ENCODE results near the gene COG8. TPM values are rescaled to one million over a fixed set of nuclear protein-coding genes. Genes with fewer than 3 reads are reported as not detected.
A peak's percentile ranks its signal among the peaks of the same experiment; 100 is the strongest.

Gene COG8
- total RNA-seq, 1 experiment from 2014 or later = 41.9 TPM

- H3K27me3 ChIP-seq (ENCODE audit: insufficient read depth, low read depth) = no peaks in the 10 kb centered on the region
- peaks cover 75% of the 10 kb centered on the region for H3K79me2 ChIP-seq (ENCODE audit: low read depth)
- H3K4me1 ChIP-seq (replicated peaks; ENCODE audit: insufficient read depth) = peaks cover 35% of the 10 kb centered on the region
- H3K4me2 ChIP-seq = peak overlapping the region; percentile 98
- TF ChIP-seq CTCF (conservative IDR thresholded peaks at IDR 0.05) = no peak
- TF ChIP-seq EZH2 (IDR thresholded peaks at IDR 0.05; ENCODE audit: low read depth) = no peak
- peaks cover 28% of the 10 kb centered on the region; the same call in 1 of the 2 replicates for H3F3A ChIP-seq (ENCODE audit: insufficient read depth, low read depth)
- no peak overlapping the region for H2AFZ ChIP-seq
- no peak overlapping the region for H3K27ac ChIP-seq
- no peaks in the 10 kb centered on the region for H3K9me3 ChIP-seq (ENCODE audit: insufficient read depth, low read depth)
- no TSS peak for BruUV-seq (replicated peaks)
- peaks cover 75% of the 10 kb centered on the region for H4K20me1 ChIP-seq (ENCODE audit: insufficient read depth)
- no peaks in the 10 kb centered on the region for H3K9me2 ChIP-seq (ENCODE audit: insufficient read depth)
- H3K36me3 ChIP-seq (ENCODE audit: low read depth) = peaks cover 22% of the 10 kb centered on the region
- ChIA-PET CTCF (no interaction called here), POLR2A (ENCODE audit: unreplicated experiment) (no interaction called here)
- intact Hi-C loops (cut with micrococcal nuclease; ENCODE audit: unreplicated experiment) = no loop called here
- no peak overlapping the region for H3K4me3 ChIP-seq
- DNase-seq = no peak
These were observed 13.6 kb downstream of the COG8 start for GRCh38 chr16:69325784-69326171.

GRCh38 chr16:69324585-69325253 lies 14.6 kb downstream of the COG8 start:
- H3K9me3 ChIP-seq (ENCODE audit: insufficient read depth, low read depth) = no peaks in the 10 kb centered on the region
- H2AFZ ChIP-seq = no peak overlapping the region
- peaks cover 72% of the 10 kb centered on the region for H3K79me2 ChIP-seq (ENCODE audit: low read depth)
- peaks cover 75% of the 10 kb centered on the region for H4K20me1 ChIP-seq (ENCODE audit: insufficient read depth)
- H3K4me3 ChIP-seq = no peak overlapping the region
- BruUV-seq (replicated peaks) = TSS peak; percentile 14
- H3K36me3 ChIP-seq (ENCODE audit: low read depth) = peaks cover 22% of the 10 kb centered on the region
- no peaks in the 10 kb centered on the region for H3K27me3 ChIP-seq (ENCODE audit: insufficient read depth, low read depth)
- no peak for TF ChIP-seq EZH2 (IDR thresholded peaks at IDR 0.05; ENCODE audit: low read depth)
- no peak for TF ChIP-seq CTCF (conservative IDR thresholded peaks at IDR 0.05)
- H3K9me2 ChIP-seq (ENCODE audit: insufficient read depth) = no peaks in the 10 kb centered on the region
- peaks cover 26% of the 10 kb centered on the region; the same call in 1 of the 2 replicates for H3F3A ChIP-seq (ENCODE audit: insufficient read depth, low read depth)
- DNase-seq = no peak
- POLR2A ChIA-PET (ENCODE audit: unreplicated experiment) = interaction anchor here (0.7 kb wide), 2 partner anchors 260 to 1240 kb away, joined by 4 read pairs; partner anchors contain the start of gene NFATC3
- intact Hi-C loops (cut with micrococcal nuclease; ENCODE audit: unreplicated experiment) = no loop called here
- CTCF ChIA-PET = no interaction called here
- no peak overlapping the region for H3K4me2 ChIP-seq
- H3K4me1 ChIP-seq (replicated peaks; ENCODE audit: insufficient read depth) = peaks cover 34% of the 10 kb centered on the region
- H3K27ac ChIP-seq = no peak overlapping the region

- ChIA-PET CTCF (no interaction called here), POLR2A (ENCODE audit: unreplicated experiment) (interaction anchor here (0.5 kb wide), 1 partner anchor 1177 kb away, joined by 3 read pairs; no protein-coding TSS in a partner anchor)
- peaks cover 26% of the 10 kb centered on the region; the same call in 1 of the 2 replicates for H3F3A ChIP-seq (ENCODE audit: insufficient read depth, low read depth)
- TF ChIP-seq EZH2 (IDR thresholded peaks at IDR 0.05; ENCODE audit: low read depth) = no peak
- intact Hi-C loops (cut with micrococcal nuclease; ENCODE audit: unreplicated experiment) = no loop called here
- BruUV-seq (replicated peaks) = no TSS peak
- no peak overlapping the region for H3K27ac ChIP-seq
- H3K9me2 ChIP-seq (ENCODE audit: insufficient read depth) = no peaks in the 10 kb centered on the region
- H3K36me3 ChIP-seq (ENCODE audit: low read depth) = peaks cover 22% of the 10 kb centered on the region
- no peaks in the 10 kb centered on the region for H3K9me3 ChIP-seq (ENCODE audit: insufficient read depth, low read depth)
- no peak overlapping the region for H3K4me2 ChIP-seq
- H3K4me1 ChIP-seq (replicated peaks; ENCODE audit: insufficient read depth) = peaks cover 31% of the 10 kb centered on the region
- H2AFZ ChIP-seq = no peak overlapping the region
- DNase-seq = no peak
- H3K79me2 ChIP-seq (ENCODE audit: low read depth) = peaks cover 66% of the 10 kb centered on the region
- H3K4me3 ChIP-seq = no peak overlapping the region
- H3K27me3 ChIP-seq (ENCODE audit: insufficient read depth, low read depth) = no peaks in the 10 kb centered on the region
- H4K20me1 ChIP-seq (ENCODE audit: insufficient read depth) = peaks cover 70% of the 10 kb centered on the region
These were observed 15.3 kb downstream of the COG8 start for GRCh38 chr16:69324013-69324531.
